ENCODE measurements around the gene ETS1.

ETS1 gene

DNA sequence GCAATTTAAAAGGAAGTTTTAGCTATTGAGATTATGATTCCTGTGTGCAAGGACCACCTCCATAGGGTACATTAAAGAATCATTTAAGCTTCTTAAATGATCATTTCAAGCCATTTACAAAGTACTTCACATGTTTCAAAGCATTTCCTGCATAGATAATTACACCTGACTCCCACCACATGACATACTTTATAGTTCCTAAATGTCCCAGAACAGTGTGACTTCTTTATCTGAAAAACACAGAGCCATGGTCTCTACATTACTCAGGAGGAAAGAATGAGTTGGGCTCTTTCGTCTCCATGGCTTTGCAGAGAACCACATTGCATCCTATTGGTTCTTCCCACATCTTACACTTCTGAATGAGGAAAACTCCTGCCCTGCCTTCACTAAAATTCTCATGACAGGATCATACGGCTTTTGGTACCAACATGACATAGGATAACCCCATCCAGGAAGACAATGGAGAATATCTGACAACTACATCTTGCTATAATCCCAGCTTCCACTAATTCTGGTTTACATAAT, 88.6 kb downstream of the ETS1 start:
- H3K27ac ChIP-seq = no peak overlapping the region

DNA sequence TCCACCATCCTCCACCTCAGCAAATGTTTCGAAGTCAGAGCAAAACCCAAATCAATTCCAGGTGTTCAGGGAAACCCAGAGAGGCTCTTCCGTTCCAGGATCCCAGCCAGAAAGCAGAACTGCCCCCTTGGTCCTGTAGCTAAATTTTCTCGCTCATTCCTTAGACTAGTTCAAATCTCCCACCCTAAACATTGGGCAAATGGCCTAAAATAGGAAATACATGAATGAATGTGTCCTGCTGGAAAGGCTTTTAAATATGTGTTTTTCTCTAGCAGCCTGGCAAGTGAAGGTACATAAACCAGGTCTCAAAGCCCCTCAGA, 89.6 kb downstream of the ETS1 start:
- Histone ChIP-seq H2AFZ (ENCODE audit: low read depth) (no peak overlapping the region), H3K9ac (peak overlapping the region; percentile 16; the same call in 1 of the 2 replicates), H3K27me3 (ENCODE audit: insufficient read depth, low read depth) (no peaks in the 10 kb centered on the region), H3K79me2 (ENCODE audit: insufficient read depth, low read depth) (peaks cover 86% of the 10 kb centered on the region), H3K4me2 (peak overlapping the region; percentile 91), H3K4me3 (IDR thresholded peaks at IDR 0.05; ENCODE audit: insufficient read depth, low read depth, low read length) (no peak overlapping the region), H4K20me1 (ENCODE audit: insufficient read depth) (no peaks in the 10 kb centered on the region), H3K4me1 (ENCODE audit: low read depth, poor library complexity, severe bottlenecking) (peaks cover 100% of the 10 kb centered on the region), H3K27ac (peak overlapping the region; percentile 76), H3K36me3 (ENCODE audit: insufficient read depth) (no peaks in the 10 kb centered on the region)
- TF ChIP-seq, protein P1, sequence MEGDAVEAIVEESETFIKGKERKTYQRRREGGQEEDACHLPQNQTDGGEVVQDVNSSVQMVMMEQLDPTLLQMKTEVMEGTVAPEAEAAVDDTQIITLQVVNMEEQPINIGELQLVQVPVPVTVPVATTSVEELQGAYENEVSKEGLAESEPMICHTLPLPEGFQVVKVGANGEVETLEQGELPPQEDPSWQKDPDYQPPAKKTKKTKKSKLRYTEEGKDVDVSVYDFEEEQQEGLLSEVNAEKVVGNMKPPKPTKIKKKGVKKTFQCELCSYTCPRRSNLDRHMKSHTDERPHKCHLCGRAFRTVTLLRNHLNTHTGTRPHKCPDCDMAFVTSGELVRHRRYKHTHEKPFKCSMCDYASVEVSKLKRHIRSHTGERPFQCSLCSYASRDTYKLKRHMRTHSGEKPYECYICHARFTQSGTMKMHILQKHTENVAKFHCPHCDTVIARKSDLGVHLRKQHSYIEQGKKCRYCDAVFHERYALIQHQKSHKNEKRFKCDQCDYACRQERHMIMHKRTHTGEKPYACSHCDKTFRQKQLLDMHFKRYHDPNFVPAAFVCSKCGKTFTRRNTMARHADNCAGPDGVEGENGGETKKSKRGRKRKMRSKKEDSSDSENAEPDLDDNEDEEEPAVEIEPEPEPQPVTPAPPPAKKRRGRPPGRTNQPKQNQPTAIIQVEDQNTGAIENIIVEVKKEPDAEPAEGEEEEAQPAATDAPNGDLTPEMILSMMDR (conservative IDR thresholded peaks at IDR 0.05; ENCODE audit: low read depth, low read length) = no peak

More for the DNA sequence above, 88.6 kb downstream of the ETS1 start:
- Histone ChIP-seq H3K36me3 (ENCODE audit: insufficient read depth) (no peaks in the 10 kb centered on the region), H3K27me3 (ENCODE audit: insufficient read depth, low read depth) (no peaks in the 10 kb centered on the region), H3K4me1 (ENCODE audit: low read depth, poor library complexity, severe bottlenecking) (peaks cover 100% of the 10 kb centered on the region), H3K79me2 (ENCODE audit: insufficient read depth, low read depth) (peaks cover 87% of the 10 kb centered on the region), H3K9ac (no peak overlapping the region), H3K4me3 (IDR thresholded peaks at IDR 0.05; ENCODE audit: insufficient read depth, low read depth, low read length) (no peak overlapping the region), H4K20me1 (ENCODE audit: insufficient read depth) (no peaks in the 10 kb centered on the region), H3K4me2 (peak overlapping the region; percentile 91; the same call in 1 of the 2 replicates), H2AFZ (ENCODE audit: low read depth) (no peak overlapping the region)
- TF ChIP-seq, protein P1 (conservative IDR thresholded peaks at IDR 0.05; ENCODE audit: low read depth, low read length) = no peak

DNA sequence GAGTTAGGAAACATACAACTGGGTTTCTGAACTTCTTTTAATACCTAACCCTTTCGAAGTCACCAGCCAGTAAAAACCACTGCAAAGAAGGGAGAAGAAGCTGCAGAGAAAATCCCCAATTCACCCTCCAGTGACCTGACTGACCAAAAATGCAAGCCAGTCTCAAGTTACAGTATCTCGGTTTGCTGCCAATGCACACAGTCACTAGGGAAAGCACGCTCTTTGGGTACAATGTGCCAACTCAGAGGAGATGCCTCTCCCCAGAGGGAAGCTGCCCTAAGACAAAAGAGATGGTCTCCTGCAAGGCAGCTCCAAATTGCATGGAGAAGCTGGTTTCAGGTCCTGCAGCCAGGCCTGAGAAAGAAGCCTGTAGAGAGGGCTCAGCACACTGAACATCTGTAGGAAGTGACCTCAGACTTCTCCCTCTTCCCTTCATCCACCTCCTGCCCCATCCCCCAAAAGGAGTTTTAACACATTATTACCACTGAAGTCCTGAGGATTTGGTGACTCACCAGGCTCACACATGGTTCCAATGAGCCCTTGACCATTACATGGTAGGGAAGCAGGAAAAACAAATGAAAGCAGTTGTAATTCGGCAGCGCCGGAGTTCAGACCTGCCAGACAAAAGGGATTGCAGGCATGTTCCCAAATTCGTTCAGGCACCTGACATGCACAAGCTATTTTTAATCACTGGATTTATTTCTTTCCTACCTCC, 90.1 kb downstream of the ETS1 start:
- TF ChIP-seq, protein P1 (conservative IDR thresholded peaks at IDR 0.05; ENCODE audit: low read depth, low read length) = no peak
- peaks cover 100% of the 10 kb centered on the region for H3K4me1 ChIP-seq (ENCODE audit: low read depth, poor library complexity, severe bottlenecking)
- H4K20me1 ChIP-seq (ENCODE audit: insufficient read depth) = no peaks in the 10 kb centered on the region
- no peaks in the 10 kb centered on the region for H3K27me3 ChIP-seq (ENCODE audit: insufficient read depth, low read depth)
- peak overlapping the region; percentile 91 for H3K4me2 ChIP-seq
- no peak overlapping the region for H3K4me3 ChIP-seq (IDR thresholded peaks at IDR 0.05; ENCODE audit: insufficient read depth, low read depth, low read length)
- no peaks in the 10 kb centered on the region for H3K36me3 ChIP-seq (ENCODE audit: insufficient read depth)
- no peak overlapping the region for H2AFZ ChIP-seq (ENCODE audit: low read depth)
- H3K79me2 ChIP-seq (ENCODE audit: insufficient read depth, low read depth) = peaks cover 86% of the 10 kb centered on the region
- peak overlapping the region; percentile 76 for H3K27ac ChIP-seq
- peak overlapping the region; percentile 16; the same call in 1 of the 2 replicates for H3K9ac ChIP-seq

DNA sequence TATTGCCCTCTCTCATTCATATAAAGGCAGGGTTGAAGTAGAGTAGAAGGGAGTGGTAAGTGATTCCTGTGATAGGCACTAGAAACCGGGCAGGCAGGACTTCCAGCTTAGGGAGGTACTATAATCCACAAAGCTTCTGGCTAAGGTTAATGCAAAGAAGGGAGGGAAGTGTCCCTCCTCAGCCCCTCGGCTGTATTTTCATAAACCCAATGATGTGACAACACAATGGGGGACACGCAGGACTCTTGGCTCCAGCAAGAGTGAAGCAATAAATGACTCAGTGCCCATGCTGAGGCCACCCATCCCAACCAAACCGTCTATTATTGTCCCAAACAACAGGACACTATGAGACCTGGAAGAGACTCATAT, 90.7 kb downstream of the ETS1 start:
- peaks cover 86% of the 10 kb centered on the region for H3K79me2 ChIP-seq (ENCODE audit: insufficient read depth, low read depth)
- H3K36me3 ChIP-seq (ENCODE audit: insufficient read depth) = no peaks in the 10 kb centered on the region
- peak overlapping the region; percentile 16; the same call in 1 of the 2 replicates for H3K9ac ChIP-seq
- no peak overlapping the region for H2AFZ ChIP-seq (ENCODE audit: low read depth)
- no peak overlapping the region for H3K4me3 ChIP-seq (IDR thresholded peaks at IDR 0.05; ENCODE audit: insufficient read depth, low read depth, low read length)
- H4K20me1 ChIP-seq (ENCODE audit: insufficient read depth) = no peaks in the 10 kb centered on the region
- peak overlapping the region; percentile 91 for H3K4me2 ChIP-seq
- peak overlapping the region; percentile 76 for H3K27ac ChIP-seq
- peaks cover 100% of the 10 kb centered on the region for H3K4me1 ChIP-seq (ENCODE audit: low read depth, poor library complexity, severe bottlenecking)
- no peaks in the 10 kb centered on the region for H3K27me3 ChIP-seq (ENCODE audit: insufficient read depth, low read depth)
- TF ChIP-seq, protein P1 (conservative IDR thresholded peaks at IDR 0.05; ENCODE audit: low read depth, low read length) = no peak
